Middle frontal gyrus (tissue), 1 donor: ENCODE data around the gene ADGRV1.
A peak's percentile ranks its signal among the peaks of the same experiment; 100 is the strongest.

Experiments
- DNase-seq: peaks from one replicate; pipeline ENCODE4 v3.0.0-alpha.2; 2015; ENCODE audit warnings: low spot score; ENCODE audit errors: extremely low spot score

The ADGRV1 gene

GRCh38 chr5:91106842-91107511, 548.4 kb downstream of the ADGRV1 start:
- no peak for DNase-seq

GRCh38 chr5:91109634-91110033, 551.0 kb downstream of the ADGRV1 start:
- no peak for DNase-seq

- no peak for DNase-seq
Measured at GRCh38 chr5:91110686-91111085, 552.1 kb downstream of the ADGRV1 start.

- DNase-seq, result no peak
Measured at GRCh38 chr5:91111473-91112238, 553.1 kb downstream of the ADGRV1 start.

DNA sequence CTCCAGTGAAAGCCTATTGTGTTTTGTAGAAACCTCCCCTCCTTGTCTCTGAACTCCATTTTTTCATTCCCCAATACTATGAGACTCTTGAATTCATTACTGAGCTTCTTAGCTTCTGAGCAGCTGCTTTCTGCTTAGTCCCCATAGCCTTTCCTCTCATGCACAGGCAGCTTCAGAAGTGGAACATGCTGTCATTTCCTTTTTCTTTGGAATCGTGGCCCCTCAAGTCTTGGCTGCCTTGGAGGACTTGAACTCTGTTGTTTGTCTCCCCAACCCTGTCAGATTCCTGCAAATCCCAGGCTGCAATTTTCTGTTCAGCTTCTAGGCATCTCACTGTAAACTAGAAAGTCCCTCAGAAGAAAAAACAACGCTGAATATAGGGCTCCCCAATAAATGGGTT, 556.1 kb downstream of the ADGRV1 start:
- no peak for DNase-seq

DNA sequence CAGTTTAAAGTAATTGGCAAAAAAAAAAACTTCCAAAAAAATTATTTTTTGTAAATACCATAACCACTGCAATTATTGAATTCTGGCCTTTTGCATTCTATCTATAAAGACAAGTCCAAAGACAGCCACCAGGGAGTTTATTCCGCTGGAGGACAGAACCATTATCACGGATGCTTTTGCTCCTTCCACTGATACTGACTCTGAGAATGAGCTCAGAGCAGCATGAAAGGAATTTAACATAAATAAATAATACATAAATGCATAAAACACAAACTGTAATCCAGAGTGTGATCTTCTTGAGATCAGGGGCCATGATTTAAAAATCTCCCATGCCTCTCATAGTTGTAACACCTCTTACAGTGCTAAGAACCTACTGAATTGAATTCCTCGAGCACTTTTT, 559.8 kb downstream of the ADGRV1 start:
- DNase-seq, result no peak

DNA sequence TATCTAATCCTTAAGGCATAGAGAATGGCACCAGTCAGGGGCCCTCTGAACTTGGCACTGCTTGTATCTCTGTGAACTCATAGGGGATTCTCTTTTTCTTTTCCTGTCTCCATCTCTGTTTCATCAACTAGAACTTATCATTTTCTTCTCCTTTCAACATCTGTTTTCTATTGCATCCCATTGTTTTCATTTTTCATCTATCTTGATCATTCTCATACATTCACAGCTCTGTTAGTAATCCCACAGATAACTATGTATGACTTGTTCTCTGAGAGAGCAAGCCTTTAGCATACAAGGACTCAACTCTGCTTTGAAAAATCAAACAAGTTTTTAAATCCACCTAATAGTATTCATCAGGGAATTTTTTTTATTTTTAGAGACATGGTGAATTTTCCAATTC, 560.2 kb downstream of the ADGRV1 start:
- DNase-seq, result no peak

DNA sequence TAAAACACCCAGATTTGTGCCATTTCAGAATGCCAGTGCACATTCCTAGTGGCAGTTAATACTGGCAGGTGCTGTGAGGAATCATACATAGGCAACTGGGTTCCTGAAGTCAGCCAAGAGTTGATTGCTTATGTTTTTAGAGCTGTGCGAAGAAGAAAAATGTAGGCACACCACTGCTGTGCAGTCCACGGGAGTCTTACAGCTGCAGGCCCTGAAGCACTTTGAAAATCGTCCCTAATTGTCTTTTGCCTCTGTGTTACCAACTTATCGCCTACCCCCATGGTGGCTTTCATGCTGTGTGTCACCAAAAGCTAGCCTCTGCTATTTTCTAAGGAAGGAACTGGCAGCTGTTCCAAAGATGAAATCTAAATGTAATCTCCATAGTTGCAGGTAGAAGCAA, 560.6 kb downstream of the ADGRV1 start:
- no peak for DNase-seq

DNA sequence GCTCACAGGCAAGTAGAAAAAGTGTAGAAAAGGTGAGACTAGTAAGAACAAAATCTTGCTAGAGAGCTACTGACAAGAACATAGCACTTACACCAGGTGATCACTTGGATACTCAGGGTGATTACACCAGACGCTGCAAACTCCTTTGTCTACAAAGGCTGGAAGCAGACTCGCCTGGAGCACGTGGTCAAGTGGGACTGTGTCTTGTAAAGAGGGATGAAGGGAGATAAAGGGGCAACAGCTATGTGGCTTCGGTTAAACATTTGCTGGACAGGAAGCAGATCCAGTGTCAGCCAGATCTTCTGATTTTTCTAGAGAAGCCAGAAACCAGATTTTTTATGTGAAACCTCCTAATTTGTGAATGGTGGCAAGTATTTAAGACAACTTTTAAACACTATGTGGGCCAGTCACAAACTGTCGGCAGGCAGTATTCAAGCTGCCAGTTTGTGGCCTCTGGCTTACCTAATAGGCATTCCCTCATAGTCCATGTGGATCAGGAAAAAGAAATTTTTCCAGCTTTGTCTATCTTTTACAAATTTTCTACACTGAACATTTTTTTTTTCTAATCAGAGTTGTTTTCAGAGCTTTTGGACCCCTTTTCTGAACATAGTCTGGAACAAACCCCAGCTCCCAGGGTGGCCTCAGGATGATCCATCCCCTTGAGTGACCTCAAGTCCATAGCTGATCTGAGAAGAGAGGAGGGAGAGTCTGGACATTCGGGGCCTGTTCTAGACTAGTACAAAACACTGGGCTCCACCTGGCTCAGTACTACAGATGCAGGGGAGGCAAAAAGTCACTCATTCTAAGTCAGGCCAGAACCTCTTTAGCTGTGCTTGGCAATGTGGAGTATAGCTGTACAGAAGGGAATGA, 561.6 kb downstream of the ADGRV1 start:
- DNase-seq, result no peak

DNA sequence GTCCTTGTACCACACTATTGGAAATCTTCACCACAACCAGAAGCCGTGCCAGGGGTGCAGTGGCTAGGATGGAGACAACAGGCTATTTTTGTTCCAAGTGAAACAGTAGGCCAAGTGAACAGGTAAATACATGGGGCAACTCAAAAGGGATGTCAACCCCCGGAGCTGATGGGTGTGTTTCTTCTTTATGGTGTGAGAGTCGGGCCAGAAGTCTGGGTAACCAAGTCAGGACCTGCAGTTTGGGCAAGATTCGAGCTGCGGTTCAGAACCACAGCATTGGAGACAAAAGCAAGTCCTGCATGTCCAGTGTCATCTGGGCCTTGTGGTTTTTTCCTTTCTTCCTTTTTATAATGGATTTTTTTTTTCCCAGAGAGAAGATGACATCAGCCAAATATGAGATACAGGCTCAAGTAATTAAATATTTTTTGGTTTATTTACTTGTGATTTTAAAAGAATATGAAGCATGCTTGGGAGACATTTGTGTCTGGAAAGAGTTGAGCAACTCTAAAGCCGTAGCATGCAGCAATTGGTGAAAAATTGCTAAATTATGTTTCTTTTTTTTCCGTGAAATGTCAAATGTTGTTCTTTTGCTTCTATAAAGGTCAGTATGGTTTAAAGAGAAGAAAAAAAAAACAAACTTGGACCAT, 562.9 kb downstream of the ADGRV1 start:
- no peak for DNase-seq

- DNase-seq, result no peak
Measured at GRCh38 chr5:91122651-91123050, 564.1 kb downstream of the ADGRV1 start.

DNA sequence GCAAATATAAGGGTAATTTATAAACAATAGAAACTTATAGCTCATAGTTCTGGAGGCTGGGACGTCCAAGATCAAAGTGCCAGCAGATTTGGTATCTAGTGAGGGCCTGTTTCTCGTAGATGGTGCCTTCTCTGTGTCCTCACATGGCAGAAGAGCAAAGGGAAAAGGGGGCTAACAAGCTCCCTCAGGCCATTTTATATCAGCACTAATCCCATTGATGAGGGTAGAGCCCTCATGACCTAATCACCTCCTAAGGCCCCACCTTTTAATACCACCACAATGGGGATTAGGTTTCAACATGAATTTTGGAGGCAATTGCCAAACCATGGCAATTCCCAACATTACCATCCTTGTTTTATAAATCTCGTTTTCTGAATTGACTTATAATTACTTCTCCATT, 564.7 kb downstream of the ADGRV1 start:
- no peak for DNase-seq

DNA sequence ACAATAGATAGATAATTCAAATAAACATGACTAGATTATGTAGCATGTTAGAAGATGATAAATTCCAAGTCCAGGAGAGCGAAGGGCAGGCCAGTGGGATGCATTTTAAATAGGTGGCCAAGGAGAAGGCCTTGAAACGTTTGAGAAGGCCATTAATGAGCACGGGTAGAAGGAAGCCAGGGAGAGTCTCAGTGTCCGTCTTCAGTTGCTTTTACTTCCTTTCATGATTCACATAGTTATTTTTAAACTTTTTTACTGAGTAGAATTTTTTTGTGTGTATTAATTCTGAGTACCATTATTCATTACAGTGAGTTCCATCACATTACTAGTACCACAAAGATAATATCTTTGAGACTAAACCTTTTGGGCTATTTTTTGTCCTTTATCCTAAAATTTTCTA, 565.3 kb downstream of the ADGRV1 start:
- DNase-seq, result no peak

DNA sequence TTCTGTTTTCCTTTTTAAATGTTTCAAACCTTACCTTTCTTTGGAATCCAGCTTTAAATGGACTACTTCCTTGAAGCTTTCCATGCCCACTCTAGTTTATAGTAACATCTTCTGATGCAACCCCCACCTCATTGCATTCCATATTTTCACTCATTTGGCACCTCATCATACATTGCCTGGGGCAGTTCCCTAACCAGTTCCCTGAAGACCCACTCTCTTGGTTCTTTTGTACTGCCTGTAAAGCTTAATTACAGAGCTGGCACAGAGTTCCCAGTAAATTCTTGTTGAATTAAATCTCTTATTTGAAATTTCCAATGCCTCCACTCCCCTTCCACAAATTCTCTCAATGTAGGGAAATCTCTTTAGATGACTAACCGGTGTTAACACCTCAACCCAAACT, 567.3 kb downstream of the ADGRV1 start:
- DNase-seq, result no peak

GRCh38 chr5:91126448-91126847, 567.9 kb downstream of the ADGRV1 start:
- DNase-seq, result peak; percentile 22

GRCh38 chr5:91126888-91127287, 568.3 kb downstream of the ADGRV1 start:
- DNase-seq, result no peak

DNA sequence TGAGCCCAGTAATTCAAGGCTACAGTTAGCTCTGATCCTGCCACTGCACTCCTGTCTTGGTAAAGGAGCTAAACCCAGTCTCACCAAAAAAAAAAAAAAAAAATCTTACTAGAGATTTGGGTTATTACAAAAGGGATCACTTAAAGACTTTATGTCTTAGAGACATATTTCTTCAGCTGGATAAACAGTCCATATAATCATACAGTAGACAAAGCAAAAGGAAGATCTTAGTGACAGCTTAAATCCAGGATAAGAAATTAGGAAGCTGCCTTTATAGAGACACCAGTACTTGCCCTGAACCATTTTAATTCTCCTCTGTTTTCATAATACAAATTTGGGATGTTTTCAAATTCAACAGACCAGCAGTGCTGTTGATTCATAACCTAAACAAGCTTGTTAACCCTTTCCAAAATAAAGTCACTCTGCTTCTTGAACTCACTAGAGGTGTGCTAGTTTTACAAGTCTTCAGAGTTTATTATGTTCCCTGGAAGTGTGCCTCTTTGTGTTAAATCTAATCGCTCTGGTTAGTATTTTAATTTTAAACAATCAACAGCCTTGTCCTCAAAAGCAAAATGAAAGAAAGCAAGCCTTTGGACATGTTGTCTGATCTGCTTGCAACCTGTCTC, 569.0 kb downstream of the ADGRV1 start:
- no peak for DNase-seq

DNA sequence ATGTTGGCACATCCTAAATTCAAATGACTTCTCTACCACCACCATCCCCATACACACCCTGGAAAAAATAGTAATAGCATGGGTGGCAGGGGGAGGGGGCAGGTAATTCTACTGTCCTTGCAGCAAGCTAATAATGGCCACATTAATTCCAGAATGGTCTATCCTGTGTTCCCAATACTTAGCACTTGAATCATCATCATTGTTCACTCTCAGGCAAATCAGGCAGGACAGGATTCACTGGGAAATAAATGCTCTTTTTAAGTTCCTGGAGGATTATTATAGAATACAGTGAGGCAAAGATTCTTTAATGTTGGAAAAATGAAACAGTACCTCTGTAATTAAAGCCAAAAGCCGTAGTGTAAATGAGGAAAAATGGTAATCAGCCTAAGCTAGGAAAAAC, 570.0 kb downstream of the ADGRV1 start:
- DNase-seq, result no peak

DNA sequence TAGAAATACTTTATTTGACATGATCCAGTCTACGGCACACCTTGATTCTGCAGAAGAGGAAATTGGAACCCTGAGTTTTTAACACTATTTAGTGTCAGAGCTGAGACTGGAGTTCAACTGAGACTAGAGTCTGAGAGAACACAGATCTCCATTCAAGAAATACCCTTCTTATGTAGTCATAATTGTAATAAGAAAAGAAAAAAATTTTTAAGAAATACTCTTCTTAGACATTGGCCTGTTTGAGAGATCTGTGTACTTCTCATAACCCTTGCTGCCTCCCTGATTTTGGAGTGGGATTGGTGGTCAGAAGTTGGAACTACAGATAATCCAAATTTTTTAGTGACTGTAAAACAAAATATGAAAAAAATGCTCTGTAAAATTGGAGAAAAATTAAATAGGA, 571.2 kb downstream of the ADGRV1 start:
- DNase-seq, result no peak

DNA sequence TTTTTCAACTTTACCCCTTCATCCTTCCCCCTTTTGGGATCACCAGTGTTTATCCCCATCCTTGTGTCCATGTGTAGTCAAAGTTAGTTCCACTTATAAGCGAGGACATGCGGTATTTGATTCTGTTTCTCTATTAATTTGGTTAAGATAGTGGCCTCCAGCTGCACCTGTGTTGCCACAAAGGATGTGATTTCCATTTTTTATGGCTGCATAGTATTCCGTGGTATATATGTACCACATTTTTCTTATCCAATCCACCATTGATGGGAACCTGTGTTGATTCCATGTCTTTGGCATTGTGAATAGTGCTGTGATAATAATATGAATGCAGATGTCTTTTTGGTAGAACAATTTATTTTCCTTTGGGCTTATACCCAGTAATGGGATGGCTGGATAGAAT, 572.2 kb downstream of the ADGRV1 start:
- no peak for DNase-seq

GRCh38 chr5:91132550-91132949, 574.0 kb downstream of the ADGRV1 start:
- no peak for DNase-seq
